Vagina (tissue), 2 donors: ENCODE measurements around the gene HOXB6. TPM values are rescaled to one million over a fixed set of nuclear protein-coding genes. Genes with fewer than 3 reads are reported as not detected.

ENCODE experiments used
- DNase-seq, 2 donors: peaks; one replicate each; pipeline ENCODE4 v3.0.0-alpha.2; 2017; ENCODE audit errors: extremely low spot score in 2 of 2
- H3K27ac ChIP-seq: fragments of 200-600 bp; sonication (generic); one replicate; pipeline ENCODE4 v1.5.1; 2019
- H3K27me3 ChIP-seq: fragments of 200-600 bp; sonication (generic); one replicate; pipeline ENCODE4 v1.5.1; 2019
- H3K36me3 ChIP-seq, 2 donors: fragments of 200-600 bp; sonication (generic); one replicate each; pipeline ENCODE4 v1.5.1; 2017 to 2019
- H3K4me1 ChIP-seq: fragments of 200-600 bp; sonication (generic); one replicate; pipeline ENCODE4 v1.5.1; 2019
- H3K4me3 ChIP-seq, 2 donors: fragments of 200-600 bp; sonication (generic); 1 replicate in 1 of 2; 2 replicates in 1 of 2; pipeline ENCODE4 v1.5.1; 2016 to 2019
- H3K9me3 ChIP-seq: fragments of 200-600 bp; sonication (generic); one replicate; pipeline ENCODE4 v1.5.1; 2019
- POLR2A ChIP-seq, 2 donors: fragments of 450-650 bp; IDR thresholded peaks; one replicate each; pipeline ENCODE4 v1.6.1; 2017; ENCODE audit warnings: antibody characterized with exemption in 2 of 2, mild to moderate bottlenecking in 2 of 2, moderate library complexity in 2 of 2
- POLR2AphosphoS5 ChIP-seq, 2 donors: sonication (generic); formaldehyde crosslinking; IDR thresholded peaks; one replicate each; pipeline ENCODE4 v1.9.0; 2017; ENCODE audit warnings: antibody characterized with exemption in 2 of 2, mild to moderate bottlenecking in 2 of 2, low read depth in 1 of 2; ENCODE audit not compliant: insufficient read depth in 1 of 2
- intact Hi-C: fragments of 100-400 bp; cut with DNase I; formaldehyde crosslinking; loops from one replicate; pipeline ENCODE4 v1.15.1; 2023
- total RNA-seq: library from RNA; depleted of rRNA; stranded (reverse); fragments of >200 nt; gene quantifications from one replicate; pipeline ENCODE4 v1.2.3, GENCODE V29; 2016
- TF ChIP-seq, protein P1 (sequence below), 3 experiments: fragments of 450-650 bp in 2 of 3; fragments of 200-600 bp in 1 of 3; sonication (generic) in 1 of 3; IDR thresholded peaks; one replicate each; pipeline ENCODE4 v1.5.1; 2017 to 2019; ENCODE audit warnings: antibody characterized with exemption in 3 of 3, mild to moderate bottlenecking in 2 of 3, moderate library complexity in 2 of 3

Gene HOXB6
- total RNA-seq, 1 donor from 2014 or later: 1.2 TPM

DNA sequence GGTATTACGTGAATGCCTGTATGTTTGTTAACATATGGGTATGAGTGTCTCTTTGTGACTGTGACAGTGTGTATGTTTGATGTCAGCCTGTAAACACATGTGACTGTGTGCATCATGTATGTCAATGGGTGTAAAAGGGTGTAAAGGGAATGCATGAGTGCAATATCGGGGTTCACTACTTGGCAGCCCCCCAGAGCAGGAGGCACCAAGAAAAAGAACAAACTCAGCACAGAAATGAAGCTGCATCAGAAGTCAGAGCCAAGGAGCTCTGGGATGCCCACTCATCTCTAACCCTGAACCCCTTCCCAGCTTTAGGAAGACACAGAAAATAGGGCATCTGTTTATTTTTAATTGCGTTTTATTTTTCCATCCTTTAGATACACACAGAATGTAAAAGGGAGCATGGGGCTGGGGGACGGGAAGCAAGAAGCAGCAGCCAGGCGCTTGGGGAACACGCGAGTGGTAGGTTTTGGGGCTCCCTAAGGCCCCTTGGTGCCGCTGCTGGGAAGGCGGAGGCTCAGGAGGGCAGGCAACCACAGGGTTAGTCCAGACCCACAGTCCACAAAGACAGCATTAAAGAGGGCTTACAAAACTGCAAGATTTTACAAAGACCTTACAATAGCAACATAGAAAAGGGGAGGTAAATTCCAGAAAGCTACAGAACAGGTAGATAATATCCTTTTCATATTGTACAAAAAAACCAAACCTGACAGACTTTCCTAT lies 2.3 kb upstream of the HOXB6 start:
- TF ChIP-seq, protein P1, sequence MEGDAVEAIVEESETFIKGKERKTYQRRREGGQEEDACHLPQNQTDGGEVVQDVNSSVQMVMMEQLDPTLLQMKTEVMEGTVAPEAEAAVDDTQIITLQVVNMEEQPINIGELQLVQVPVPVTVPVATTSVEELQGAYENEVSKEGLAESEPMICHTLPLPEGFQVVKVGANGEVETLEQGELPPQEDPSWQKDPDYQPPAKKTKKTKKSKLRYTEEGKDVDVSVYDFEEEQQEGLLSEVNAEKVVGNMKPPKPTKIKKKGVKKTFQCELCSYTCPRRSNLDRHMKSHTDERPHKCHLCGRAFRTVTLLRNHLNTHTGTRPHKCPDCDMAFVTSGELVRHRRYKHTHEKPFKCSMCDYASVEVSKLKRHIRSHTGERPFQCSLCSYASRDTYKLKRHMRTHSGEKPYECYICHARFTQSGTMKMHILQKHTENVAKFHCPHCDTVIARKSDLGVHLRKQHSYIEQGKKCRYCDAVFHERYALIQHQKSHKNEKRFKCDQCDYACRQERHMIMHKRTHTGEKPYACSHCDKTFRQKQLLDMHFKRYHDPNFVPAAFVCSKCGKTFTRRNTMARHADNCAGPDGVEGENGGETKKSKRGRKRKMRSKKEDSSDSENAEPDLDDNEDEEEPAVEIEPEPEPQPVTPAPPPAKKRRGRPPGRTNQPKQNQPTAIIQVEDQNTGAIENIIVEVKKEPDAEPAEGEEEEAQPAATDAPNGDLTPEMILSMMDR (IDR thresholded peaks at IDR 0.05): no peak
- TF ChIP-seq POLR2AphosphoS5 (IDR thresholded peaks at IDR 0.05; ENCODE audit: insufficient read depth in 1 of 2, low read depth in 1 of 2) (no peak), POLR2A (IDR thresholded peaks at IDR 0.05) (no peak)
- Histone ChIP-seq H3K9me3 (no peaks in the 10 kb centered on the region), H3K4me3 (no peak overlapping the region), H3K4me1 (peaks cover 27% of the 10 kb centered on the region), H3K36me3 (no peaks in the 10 kb centered on the region), H3K27ac (no peak overlapping the region), H3K27me3 (no peaks in the 10 kb centered on the region)
- intact Hi-C loops: no loop called here
- DNase-seq: no peak

DNA sequence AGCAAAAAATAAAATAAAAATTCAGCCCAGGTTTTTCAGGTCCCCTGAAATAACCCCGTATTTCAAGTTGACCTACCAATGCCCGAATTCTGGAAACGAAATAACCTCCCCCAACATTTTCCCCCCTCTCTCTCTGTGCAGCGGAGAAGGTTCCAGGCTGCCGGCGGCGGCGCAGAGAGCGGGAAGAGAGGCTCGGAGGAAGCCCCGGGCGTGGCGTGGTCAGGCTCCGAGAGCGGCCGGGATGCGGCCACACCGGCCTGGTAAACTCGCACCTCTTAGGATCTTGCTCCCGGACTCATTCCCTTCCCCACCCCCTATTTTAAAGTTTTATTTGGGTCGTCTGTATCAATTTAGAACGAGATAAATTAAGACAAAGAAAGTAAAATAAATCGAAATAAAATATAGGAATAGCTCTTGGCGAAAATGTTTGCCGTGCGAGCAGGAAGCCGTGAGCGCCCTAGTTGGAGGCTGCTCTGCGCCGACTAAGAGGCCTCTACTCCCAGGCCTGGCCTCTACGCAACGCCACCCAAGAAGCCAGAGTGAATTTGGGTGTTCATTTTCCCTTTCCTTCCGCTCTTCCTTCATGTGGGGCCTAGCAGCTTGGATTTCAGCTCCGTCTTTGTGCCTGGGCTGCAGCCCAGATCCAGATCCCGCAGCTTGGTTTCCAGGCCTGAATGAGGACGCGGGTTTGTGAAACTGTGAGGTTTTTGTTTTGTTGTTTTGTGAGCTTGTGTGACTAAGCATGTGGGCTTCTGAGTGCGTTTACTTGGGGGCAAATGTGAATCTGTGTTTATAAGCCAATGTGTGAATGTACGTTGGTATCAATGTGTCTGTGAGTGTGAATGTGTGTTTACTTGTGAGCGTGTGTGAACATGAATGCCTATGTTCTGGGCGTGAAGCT lies 1.5 kb upstream of the HOXB6 start:
- intact Hi-C loops: no loop called here
- no peaks in the 10 kb centered on the region for H3K9me3 ChIP-seq
- no peak for DNase-seq
- peaks cover 26% of the 10 kb centered on the region for H3K4me1 ChIP-seq
- no peaks in the 10 kb centered on the region for H3K36me3 ChIP-seq
- H3K27ac ChIP-seq: no peak overlapping the region
- TF ChIP-seq, protein P1 (IDR thresholded peaks at IDR 0.05): no peak
- TF ChIP-seq POLR2AphosphoS5 (IDR thresholded peaks at IDR 0.05; ENCODE audit: insufficient read depth in 1 of 2, low read depth in 1 of 2) (no peak), POLR2A (IDR thresholded peaks at IDR 0.05) (no peak)
- no peak overlapping the region for H3K4me3 ChIP-seq
- H3K27me3 ChIP-seq: no peaks in the 10 kb centered on the region

DNA sequence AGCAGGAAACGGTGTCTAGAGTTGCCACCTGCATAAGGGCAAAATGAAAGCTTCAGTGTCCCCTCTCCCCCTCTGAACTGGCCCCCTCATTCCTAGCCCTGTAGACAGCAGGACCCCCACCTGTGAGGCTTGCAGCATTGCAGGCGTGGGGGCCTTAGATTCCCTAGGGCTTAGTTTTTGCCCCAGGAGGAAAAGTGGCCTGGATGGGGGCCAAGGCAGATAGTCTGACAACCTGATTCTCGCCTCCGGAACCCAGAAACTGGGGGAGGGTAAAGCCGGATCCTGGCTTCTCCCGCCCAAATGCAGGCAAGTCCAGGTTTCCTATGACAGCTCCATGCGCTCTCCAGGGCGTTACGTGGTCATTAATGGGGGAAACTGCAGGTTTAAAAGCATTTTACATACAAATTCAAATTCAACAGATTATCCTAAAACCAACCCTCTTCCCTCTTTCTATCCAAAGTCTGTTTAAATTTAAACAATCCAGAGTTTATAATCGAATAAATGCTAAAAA lies 678 bp upstream of the HOXB6 start:
- Histone ChIP-seq H3K36me3 (no peaks in the 10 kb centered on the region), H3K4me3 (peak overlapping the region in 1 of 2 donors; percentile 39), H3K27me3 (no peaks in the 10 kb centered on the region), H3K9me3 (no peaks in the 10 kb centered on the region), H3K4me1 (peaks cover 18% of the 10 kb centered on the region), H3K27ac (no peak overlapping the region)
- no peak for DNase-seq
- intact Hi-C loops: no loop called here
- TF ChIP-seq, protein P1 (IDR thresholded peaks at IDR 0.05): no peak
- TF ChIP-seq POLR2AphosphoS5 (IDR thresholded peaks at IDR 0.05; ENCODE audit: insufficient read depth in 1 of 2, low read depth in 1 of 2) (no peak), POLR2A (IDR thresholded peaks at IDR 0.05) (no peak)

DNA sequence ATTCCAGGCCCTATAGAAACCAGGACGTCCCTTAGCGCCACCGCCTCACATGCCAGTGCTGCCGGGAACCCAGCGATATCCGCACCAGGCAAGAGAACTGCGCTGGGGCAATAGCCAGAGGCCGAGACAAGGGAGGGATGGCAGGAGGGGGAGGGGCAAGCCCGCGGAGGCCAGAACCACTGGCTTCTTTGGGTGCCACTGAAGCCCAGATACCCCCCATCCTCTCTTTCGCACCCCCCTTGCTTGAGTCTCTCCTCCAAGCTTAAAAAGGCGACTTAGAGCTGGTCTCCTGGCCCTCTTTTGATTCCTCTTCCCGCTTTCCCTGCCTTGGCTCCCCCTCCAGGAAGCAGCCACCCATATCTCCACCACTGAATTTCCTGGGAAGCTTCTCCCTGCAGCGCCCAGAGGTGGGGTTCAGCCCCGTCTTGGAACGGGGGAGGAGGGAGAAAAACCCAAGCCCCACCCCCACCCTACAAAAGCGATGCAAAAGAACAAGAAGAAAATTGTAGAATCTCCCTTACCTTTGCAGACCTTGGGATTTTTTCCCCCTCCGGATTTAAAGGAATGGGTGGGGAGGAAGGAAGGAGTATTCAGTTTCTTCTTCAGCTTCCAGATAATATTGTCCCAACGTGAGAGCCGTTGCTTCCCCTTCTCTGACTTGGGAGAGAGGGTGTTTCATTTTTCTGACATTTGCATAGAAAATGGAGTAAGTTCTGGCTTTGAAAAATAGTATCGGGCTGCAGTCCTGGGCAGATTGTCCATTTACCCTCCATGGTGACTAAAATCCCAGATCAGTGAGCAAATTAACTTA lies 622 bp downstream of the HOXB6 start:
- Histone ChIP-seq H3K36me3 (no peaks in the 10 kb centered on the region), H3K4me3 (peak overlapping the region; percentile 39 to 41), H3K9me3 (no peaks in the 10 kb centered on the region), H3K27ac (peak overlapping the region; percentile 67), H3K4me1 (peaks cover 13% of the 10 kb centered on the region), H3K27me3 (no peaks in the 10 kb centered on the region)
- intact Hi-C loops: no loop called here
- no peak for DNase-seq
- TF ChIP-seq POLR2AphosphoS5 (IDR thresholded peaks at IDR 0.05; ENCODE audit: insufficient read depth in 1 of 2, low read depth in 1 of 2) (no peak), POLR2A (IDR thresholded peaks at IDR 0.05) (no peak)
- TF ChIP-seq, protein P1 (IDR thresholded peaks at IDR 0.05): no peak
